ENCODE data around the gene OXSR1.
A peak's percentile ranks its signal among the peaks of the same experiment; 100 is the strongest.

Gene OXSR1

GRCh38 chr3:38278841-38279240 lies 113.5 kb downstream of the OXSR1 start:
- Histone ChIP-seq H3F3A (ENCODE audit: low read depth) (no peaks in the 10 kb centered on the region), H3K4me2 (ENCODE audit: low read depth, low read length, poor library complexity, severe bottlenecking) (no peak overlapping the region), H4K20me1 (ENCODE audit: insufficient read depth, low read length, poor library complexity, severe bottlenecking) (no peaks in the 10 kb centered on the region), H3K36me3 (ENCODE audit: insufficient read depth, low read length) (no peaks in the 10 kb centered on the region), H3K4me3 (ENCODE audit: low read length, poor library complexity, severe bottlenecking) (no peak overlapping the region), H3K9me3 (ENCODE audit: insufficient read depth, low read depth, low read length) (no peaks in the 10 kb centered on the region), H3K9me2 (replicated peaks; ENCODE audit: low read depth, low read length) (no peaks in the 10 kb centered on the region), H2AFZ (ENCODE audit: low read length) (no peak overlapping the region), H3K27me3 (ENCODE audit: insufficient read depth, low read length, poor library complexity, severe bottlenecking) (no peaks in the 10 kb centered on the region), H3K9ac (ENCODE audit: low read depth, low read length, poor library complexity, severe bottlenecking) (no peak overlapping the region), H3K79me2 (ENCODE audit: insufficient read depth, low read length) (no peaks in the 10 kb centered on the region), H3K4me1 (ENCODE audit: insufficient read depth, low read length, poor library complexity, severe bottlenecking) (no peaks in the 10 kb centered on the region)
- TF ChIP-seq CTCF (conservative IDR thresholded peaks at IDR 0.05; ENCODE audit: low read length) (no peak), EZH2phosphoT487 (IDR thresholded peaks at IDR 0.05; ENCODE audit: borderline replicate concordance) (no peak)

- Histone ChIP-seq H3K79me2 (ENCODE audit: insufficient read depth, low read length) (no peaks in the 10 kb centered on the region), H2AFZ (ENCODE audit: low read length) (no peak within 1 kb of the TSS), H3K4me3 (ENCODE audit: low read length, poor library complexity, severe bottlenecking) (no peak within 1 kb of the TSS)
Measured at GRCh38 chr3:38281895-38282686, 116.8 kb downstream of the OXSR1 start, which contains the start of gene SLC22A14. SLC22A14 (plus strand) TSS chr3:38282294; CDS start chr3:38306027, 23,733 bp downstream.

GRCh38 chr3:38283810-38284755 lies 118.7 kb downstream of the OXSR1 start:
- no peaks in the 10 kb centered on the region for H3K9me2 ChIP-seq (replicated peaks; ENCODE audit: low read depth, low read length)
- H3K36me3 ChIP-seq (ENCODE audit: insufficient read depth, low read length), result no peaks in the 10 kb centered on the region
- H3K79me2 ChIP-seq (ENCODE audit: insufficient read depth, low read length), result no peaks in the 10 kb centered on the region
- no peaks in the 10 kb centered on the region for H4K20me1 ChIP-seq (ENCODE audit: insufficient read depth, low read length, poor library complexity, severe bottlenecking)
- no peak overlapping the region for H3K9ac ChIP-seq (ENCODE audit: low read depth, low read length, poor library complexity, severe bottlenecking)
- H3K4me3 ChIP-seq (ENCODE audit: low read length, poor library complexity, severe bottlenecking), result no peak overlapping the region
- TF ChIP-seq CTCF (conservative IDR thresholded peaks at IDR 0.05; ENCODE audit: low read length) (no peak), EZH2phosphoT487 (IDR thresholded peaks at IDR 0.05; ENCODE audit: borderline replicate concordance) (no peak)
- H2AFZ ChIP-seq (ENCODE audit: low read length), result no peak overlapping the region
- no peaks in the 10 kb centered on the region for H3K27me3 ChIP-seq (ENCODE audit: insufficient read depth, low read length, poor library complexity, severe bottlenecking)
- no peaks in the 10 kb centered on the region for H3K4me1 ChIP-seq (ENCODE audit: insufficient read depth, low read length, poor library complexity, severe bottlenecking)
- H3F3A ChIP-seq (ENCODE audit: low read depth), result no peaks in the 10 kb centered on the region
- no peaks in the 10 kb centered on the region for H3K9me3 ChIP-seq (ENCODE audit: insufficient read depth, low read depth, low read length)
- H3K4me2 ChIP-seq (ENCODE audit: low read depth, low read length, poor library complexity, severe bottlenecking), result no peak overlapping the region

More at GRCh38 chr3:38281895-38282686, 116.8 kb downstream of the OXSR1 start, which contains the start of gene SLC22A14:
- TF ChIP-seq CTCF (conservative IDR thresholded peaks at IDR 0.05; ENCODE audit: low read length) (peak; percentile 37), EZH2phosphoT487 (IDR thresholded peaks at IDR 0.05; ENCODE audit: borderline replicate concordance) (no peak)
- Histone ChIP-seq H3F3A (ENCODE audit: low read depth) (no peaks in the 10 kb centered on the region), H3K27me3 (ENCODE audit: insufficient read depth, low read length, poor library complexity, severe bottlenecking) (no peaks in the 10 kb centered on the region), H3K9me2 (replicated peaks; ENCODE audit: low read depth, low read length) (no peaks in the 10 kb centered on the region), H3K4me2 (ENCODE audit: low read depth, low read length, poor library complexity, severe bottlenecking) (no peak within 1 kb of the TSS), H3K36me3 (ENCODE audit: insufficient read depth, low read length) (no peaks in the 10 kb centered on the region), H4K20me1 (ENCODE audit: insufficient read depth, low read length, poor library complexity, severe bottlenecking) (no peaks in the 10 kb centered on the region), H3K9me3 (ENCODE audit: insufficient read depth, low read depth, low read length) (no peaks in the 10 kb centered on the region), H3K9ac (ENCODE audit: low read depth, low read length, poor library complexity, severe bottlenecking) (no peak within 1 kb of the TSS), H3K4me1 (ENCODE audit: insufficient read depth, low read length, poor library complexity, severe bottlenecking) (no peaks in the 10 kb centered on the region)

All from Loucy (cell line).